ENCODE results near the gene MYOF.
"Not testable (repeated sequence)": the region's sequence is repeated elsewhere in the genome, so short reads cannot be mapped to it uniquely, and the experiment has no call there.

MYOF gene

GRCh38 chr10:93346694-93347093 lies 135.4 kb downstream of the MYOF start:
- DNase-seq (ENCODE audit: low read depth) = no peak

GRCh38 chr10:93346108-93346507 lies 136.0 kb downstream of the MYOF start:
- no peak for DNase-seq (ENCODE audit: low read depth)

- no peak for DNase-seq (ENCODE audit: low read depth)
Measured at GRCh38 chr10:93344691-93345090, 137.4 kb downstream of the MYOF start.

GRCh38 chr10:93342921-93343320 lies 139.2 kb downstream of the MYOF start:
- DNase-seq (ENCODE audit: low read depth) = no peak

GRCh38 chr10:93342366-93342765 lies 139.8 kb downstream of the MYOF start:
- no peak for DNase-seq (ENCODE audit: low read depth)

GRCh38 chr10:93337309-93337721 lies 144.8 kb downstream of the MYOF start:
- no peak for DNase-seq (ENCODE audit: low read depth)

GRCh38 chr10:93336678-93337077 lies 145.5 kb downstream of the MYOF start:
- no peak for DNase-seq (ENCODE audit: low read depth)

- DNase-seq (ENCODE audit: low read depth) = no peak
Measured at GRCh38 chr10:93336110-93336509, 146.0 kb downstream of the MYOF start.

GRCh38 chr10:93334901-93335327 lies 147.2 kb downstream of the MYOF start:
- DNase-seq (ENCODE audit: low read depth) = no peak

GRCh38 chr10:93334181-93334580 lies 148.0 kb downstream of the MYOF start:
- DNase-seq (ENCODE audit: low read depth) = no peak

GRCh38 chr10:93333278-93333978 lies 148.7 kb downstream of the MYOF start:
- no peak for DNase-seq (ENCODE audit: low read depth)

- no peak for DNase-seq (ENCODE audit: low read depth)
Measured at GRCh38 chr10:93330824-93331223, 151.3 kb downstream of the MYOF start.

GRCh38 chr10:93319896-93320295 lies 162.2 kb downstream of the MYOF start:
- DNase-seq (ENCODE audit: low read depth) = no peak

GRCh38 chr10:93319096-93319495 lies 163.0 kb downstream of the MYOF start:
- DNase-seq (ENCODE audit: low read depth) = no peak

- DNase-seq (ENCODE audit: low read depth) = no peak
Measured at GRCh38 chr10:93315246-93315645, 166.9 kb downstream of the MYOF start.

GRCh38 chr10:93314656-93315055 lies 167.5 kb downstream of the MYOF start:
- not testable (repeated sequence) for DNase-seq (ENCODE audit: low read depth)

- DNase-seq (ENCODE audit: low read depth) = no peak
Measured at GRCh38 chr10:93313798-93314197, 168.3 kb downstream of the MYOF start.

GRCh38 chr10:93309062-93309461 lies 173.1 kb downstream of the MYOF start:
- no peak for DNase-seq (ENCODE audit: low read depth)

GRCh38 chr10:93305122-93305521 lies 177.0 kb downstream of the MYOF start:
- no peak for DNase-seq (ENCODE audit: low read depth)

GRCh38 chr10:93300981-93301380 lies 181.2 kb downstream of the MYOF start:
- DNase-seq (ENCODE audit: low read depth) = no peak

GRCh38 chr10:93300288-93300917 lies 181.7 kb downstream of the MYOF start:
- DNase-seq (ENCODE audit: low read depth) = no peak

- DNase-seq (ENCODE audit: low read depth) = no peak
Measured at GRCh38 chr10:93299606-93300287, 182.4 kb downstream of the MYOF start.

GRCh38 chr10:93299195-93299594 lies 182.9 kb downstream of the MYOF start:
- no peak for DNase-seq (ENCODE audit: low read depth)

All from CMK (cell line).